HG02588 (cell line): ENCODE data around the gene CENPO.
"Not testable (repeated sequence)": the region's sequence is repeated elsewhere in the genome, so short reads cannot be mapped to it uniquely, and the experiment has no call there.

Source experiments
- ATAC-seq: cut with Tn5 transposase; IDR thresholded peaks from one replicate; pipeline ENCODE4 v1.9.1; 2021; ENCODE audit warnings: mild to moderate bottlenecking, moderate library complexity; ENCODE audit not compliant: unreplicated experiment

The CENPO gene

DNA sequence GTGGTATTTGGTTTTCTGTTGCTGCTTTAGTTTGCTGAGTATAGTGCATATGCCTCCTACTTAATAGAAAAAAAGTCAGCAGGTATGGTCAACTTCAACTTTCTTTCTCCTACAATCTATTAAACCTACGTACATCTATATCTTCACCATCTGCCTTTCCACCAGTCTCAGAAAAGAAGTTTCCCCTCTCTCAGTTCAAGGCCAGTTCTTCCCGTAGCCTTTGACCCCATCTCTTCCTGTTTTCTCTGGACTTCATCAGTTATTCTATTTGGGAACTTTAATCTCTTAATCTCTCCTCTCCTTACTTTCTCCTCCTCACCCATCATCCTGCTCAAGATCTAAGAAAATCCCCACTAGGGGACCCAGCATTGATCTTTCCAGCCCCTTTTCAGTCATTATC, 5.7 kb upstream of the CENPO start:
- no peak for ATAC-seq

DNA sequence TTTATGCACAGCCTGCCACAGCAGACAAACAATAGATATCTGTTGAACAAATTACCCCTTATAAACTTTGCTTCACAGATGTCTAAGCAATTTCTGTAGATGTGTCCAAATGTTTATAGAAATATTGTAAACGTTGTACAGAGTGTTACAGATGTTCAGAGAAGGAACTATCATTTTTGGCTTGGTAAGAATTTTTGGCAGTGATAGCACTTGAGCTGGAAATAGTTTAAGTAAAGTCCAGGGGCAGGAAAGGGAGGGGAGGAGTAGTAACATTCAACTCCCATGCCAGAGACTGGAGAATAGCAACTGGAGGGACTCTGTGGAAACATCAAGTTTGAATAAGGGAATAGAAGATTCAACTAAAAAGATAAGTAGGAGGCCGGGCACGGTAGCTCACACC, 4.4 kb upstream of the CENPO start:
- ATAC-seq: no peak

DNA sequence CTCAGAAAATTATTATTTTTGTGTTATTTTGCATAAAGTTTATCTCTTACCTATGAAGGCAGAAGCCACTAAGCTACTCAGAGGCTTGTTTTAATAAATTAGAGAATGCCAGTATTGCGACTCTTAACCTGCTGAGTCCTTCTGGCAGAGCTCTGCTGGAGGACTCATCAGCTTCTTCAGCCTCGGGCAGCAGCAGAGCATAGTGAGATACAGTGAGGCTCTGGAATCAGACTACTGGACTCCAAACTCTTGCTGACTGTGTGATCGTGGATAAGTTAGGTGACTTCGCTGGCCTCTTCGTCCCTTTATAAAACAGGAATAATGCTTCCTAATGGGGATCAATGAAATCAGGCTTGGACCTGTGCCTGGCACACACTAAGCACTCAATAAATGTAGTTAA, 1.8 kb upstream of the CENPO start:
- no peak for ATAC-seq

DNA sequence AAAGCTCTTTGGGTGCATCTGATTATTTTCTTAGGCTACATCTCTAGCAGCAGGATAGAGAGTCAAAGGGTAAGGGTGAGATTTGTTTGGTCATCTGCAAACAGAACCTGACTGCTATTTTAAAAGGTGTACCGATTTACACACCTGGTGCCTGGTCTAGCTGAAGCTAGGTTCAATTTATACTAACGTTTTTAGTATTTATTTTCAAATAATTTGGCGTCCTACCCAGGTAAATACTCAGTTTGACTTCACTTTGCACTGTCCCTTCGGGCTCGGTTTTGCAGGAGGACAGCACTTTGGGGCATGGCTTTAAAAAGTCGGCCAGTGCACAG, 717 bp upstream of the CENPO start:
- ATAC-seq: no peak

DNA sequence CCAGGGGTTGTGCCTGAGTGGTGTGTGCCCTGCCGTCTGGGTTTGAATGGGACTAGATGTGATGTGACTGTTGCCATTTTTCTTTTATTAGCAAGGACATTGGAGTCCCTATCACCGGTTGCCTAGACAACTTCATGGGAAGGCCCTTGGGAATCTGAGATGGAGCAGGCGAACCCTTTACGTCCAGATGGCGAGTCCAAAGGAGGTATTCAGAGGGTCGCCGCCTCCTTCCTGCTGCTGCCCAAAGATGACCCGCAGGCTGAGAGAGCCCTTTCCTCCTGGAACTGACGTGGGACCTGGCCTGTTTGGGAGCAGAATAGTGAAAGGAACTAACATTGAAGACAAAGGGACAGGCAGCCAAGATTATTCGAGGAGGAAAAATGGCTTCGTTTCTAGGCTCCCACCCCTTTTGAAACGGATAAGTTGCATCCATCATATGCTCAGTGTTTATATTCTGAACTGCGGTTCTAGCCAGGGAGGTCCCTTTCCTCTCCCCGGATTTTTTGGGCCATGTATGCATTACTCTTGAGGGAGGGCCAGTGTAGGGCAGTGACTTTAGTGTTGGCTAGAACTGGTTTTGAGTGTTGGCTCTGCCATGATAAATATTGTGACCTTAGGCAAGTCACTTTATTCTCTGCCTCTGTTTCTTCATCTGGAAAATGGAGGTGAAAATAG, 673 bp downstream of the CENPO start:
- no peak for ATAC-seq

DNA sequence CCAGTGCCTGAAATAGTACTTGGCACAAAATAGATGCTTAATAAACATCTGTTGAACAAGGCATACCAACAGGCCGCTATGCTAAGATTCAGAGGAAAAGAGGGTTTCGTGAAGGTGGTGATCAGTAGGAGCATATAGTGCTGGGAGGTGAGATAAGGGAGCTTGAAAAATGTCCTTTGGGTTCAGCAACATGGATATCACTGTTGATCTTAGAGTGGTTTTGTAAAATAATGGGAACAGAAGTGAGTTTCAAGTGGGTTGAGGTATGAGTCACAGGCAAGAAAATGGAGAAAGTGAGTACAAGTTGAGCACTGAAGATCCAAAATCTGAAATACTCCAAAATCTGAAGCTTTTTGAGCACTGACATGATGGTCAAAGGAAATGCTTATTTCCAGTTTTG, 4.4 kb downstream of the CENPO start:
- no peak for ATAC-seq

DNA sequence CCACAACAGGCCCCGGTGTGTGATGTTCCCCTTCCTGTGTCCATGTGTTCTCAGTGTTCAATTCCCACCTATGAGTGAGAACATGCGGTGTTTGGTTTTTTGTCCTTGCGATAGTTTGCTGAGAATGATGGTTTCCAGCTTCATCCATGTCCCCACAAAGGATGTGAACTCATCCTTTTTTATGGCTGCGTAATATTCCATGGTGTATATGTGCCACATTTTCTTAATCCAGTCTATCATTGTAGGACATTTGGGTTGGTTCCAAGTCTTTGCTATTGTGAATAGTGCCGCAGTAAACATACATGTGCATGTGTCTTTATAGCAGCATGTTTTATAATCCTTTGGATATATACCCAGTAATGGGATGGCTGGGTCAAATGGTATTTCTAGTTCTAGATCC, 7.3 kb downstream of the CENPO start:
- not testable (repeated sequence) for ATAC-seq

DNA sequence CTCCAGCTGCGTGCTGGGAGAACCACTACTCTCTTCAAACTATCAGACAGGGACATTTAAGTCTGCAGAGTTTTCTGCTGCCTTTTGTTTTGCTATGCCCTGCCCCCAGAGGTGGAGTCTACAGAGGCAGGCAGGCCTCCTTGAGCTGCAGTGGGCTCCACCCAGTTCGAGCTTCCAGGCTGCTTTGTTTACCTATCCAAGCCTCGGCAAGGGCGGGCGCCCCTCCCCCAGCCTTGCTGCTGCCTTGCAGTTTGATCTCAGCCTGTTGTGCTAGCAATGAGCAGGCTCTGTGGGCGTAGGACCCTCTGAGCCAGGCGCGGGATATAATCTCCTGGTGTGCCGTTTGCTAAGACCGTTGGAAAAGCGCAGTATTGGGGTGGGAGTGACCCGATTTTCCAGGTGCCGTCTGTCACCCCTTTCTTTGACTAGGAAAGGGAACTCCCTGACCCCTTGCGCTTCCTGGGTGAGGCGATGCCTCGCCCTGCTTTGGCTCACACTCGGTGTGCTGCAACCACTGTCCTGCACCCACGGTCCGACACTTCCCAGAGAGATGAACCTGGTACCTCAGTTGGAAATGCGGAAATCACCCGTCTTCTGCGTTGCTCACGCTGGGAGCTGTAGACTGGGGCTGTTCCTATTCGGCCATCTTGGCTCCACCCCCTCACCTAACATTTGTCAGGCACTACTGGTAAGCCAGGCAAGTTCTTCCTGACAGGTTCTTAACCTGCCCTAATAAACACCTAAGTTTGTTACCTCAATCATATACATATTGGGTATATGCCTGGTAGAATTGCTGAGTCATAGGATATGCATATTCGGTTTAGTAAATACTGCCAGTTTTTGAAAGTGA, 12.8 kb downstream of the CENPO start:
- not testable (repeated sequence) for ATAC-seq

DNA sequence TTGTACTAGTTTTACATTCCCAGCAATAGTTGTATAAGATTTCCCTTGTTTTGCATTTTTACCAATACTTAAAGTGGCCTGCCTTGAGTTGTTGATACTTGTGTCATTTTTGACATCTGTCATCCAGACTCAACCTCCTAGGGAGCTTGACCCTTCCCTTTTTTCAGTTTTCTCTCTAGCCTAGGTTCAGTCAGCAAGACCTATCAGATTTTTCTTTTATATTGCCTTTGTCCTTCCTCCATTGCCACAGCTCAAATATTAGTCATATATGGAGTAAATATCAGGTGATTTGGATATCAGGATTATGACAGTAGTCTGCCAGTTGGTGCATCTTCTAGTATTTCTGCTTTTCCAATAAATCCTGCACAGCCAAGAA, 13.4 kb downstream of the CENPO start:
- no peak for ATAC-seq

DNA sequence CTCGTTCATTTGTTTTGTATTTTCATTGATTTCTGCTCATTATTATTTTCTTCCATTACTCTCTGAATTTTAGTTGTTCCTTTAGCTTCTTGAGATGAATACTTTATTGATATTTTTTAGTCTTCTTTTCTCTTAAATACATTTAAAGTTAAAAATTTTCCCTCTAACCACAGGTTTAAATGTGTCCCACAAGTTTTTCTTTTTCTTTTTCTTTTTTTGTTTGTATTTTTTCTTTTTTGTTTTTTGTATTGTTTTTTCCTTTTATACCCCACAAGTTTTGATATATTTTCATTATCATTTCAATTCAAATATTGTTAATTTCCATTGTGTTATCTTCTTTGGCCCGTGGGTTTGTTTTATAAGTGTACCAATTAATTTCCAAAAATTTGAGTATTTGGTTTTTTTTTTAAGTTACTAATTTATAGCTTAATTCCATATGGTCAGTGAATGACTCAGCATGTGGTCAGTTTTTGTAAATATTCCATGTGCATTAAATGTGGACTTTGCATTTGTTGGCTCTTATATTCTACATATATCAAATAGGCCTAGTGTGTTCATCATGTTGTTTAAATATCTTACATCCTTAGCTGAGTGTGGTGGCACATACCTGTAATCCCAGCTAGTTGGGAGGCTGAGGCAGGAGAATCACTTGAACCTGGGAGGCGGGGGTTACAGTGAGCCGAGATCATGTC, 16.2 kb downstream of the CENPO start:
- no peak for ATAC-seq

DNA sequence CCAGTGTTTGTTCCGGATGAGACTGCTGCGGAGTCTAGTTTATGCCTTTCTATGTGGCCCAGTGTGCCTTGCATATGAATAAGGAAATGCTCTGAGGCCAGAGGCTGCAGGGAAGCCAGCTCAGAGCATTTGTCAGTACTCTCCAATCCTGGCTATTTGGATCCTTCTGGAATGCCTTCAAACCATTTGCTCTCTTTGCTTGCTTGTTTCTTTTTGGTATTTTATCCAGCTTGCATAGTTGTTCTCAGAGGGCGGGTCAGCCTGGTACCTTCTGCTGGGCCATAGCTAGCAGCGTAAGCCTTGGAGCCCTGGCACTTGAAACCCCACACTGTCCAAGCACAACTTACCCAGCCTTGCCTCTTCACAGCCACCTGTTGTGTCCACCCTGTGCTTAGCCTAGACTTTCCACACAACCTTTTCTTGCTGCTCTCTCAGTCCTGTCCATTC, 20.5 kb downstream of the CENPO start:
- ATAC-seq: no peak

DNA sequence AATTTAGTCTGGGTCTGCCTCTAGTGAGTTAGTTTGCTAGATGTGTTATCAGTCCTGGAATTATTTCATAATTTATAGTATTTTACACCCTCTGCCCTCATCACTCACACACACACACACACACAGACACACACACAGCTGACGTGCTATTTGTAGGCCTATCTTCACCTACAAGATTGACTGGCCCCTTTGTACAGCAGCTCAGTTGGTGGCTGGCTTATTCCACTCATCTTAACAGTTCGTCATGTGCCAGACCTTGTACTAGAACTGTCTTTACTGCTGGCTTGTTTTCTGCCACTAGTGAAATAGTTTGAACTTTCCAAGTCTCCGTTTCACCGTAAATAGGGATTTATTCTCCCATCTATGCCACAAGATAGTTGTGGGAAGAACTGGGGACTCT, 21.3 kb downstream of the CENPO start:
- no peak for ATAC-seq

DNA sequence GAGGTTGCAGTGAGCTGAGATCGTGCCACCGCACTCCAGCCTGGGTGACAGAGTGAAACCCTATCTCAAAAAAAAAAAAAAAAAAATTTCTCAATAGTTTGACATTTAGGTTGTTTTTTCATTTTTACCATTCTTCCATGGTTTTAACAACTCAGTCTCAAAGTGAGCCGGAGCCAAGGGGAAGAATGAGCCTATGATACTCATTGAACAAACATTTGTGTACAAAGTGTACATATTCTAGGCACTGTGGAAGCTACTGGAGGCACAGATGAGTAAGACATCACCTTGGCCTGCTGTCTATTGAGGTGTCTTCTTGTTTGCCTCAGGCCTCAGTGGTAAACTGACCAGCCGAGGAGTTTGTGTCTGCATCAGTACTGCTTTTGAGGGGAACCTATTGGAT, 21.9 kb downstream of the CENPO start:
- no peak for ATAC-seq

DNA sequence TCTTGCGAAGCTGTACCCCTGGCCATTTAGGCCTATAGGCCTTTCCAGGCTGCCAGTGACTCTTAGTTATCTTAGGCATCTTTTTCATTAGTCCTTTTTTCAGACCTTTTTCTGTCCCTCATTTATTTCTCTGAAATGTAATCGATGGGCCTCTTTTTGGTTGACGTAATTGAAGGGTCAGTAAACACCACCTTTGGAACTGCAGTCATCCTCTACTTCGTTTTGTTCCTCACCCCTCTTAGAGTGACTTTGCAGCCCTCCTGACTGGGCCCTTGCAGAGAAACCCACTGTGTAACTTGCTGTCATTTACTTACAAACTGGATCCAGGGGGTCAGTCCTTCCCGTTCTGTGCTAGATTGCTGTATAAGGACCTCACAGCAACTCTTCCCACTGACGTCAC, 23.2 kb downstream of the CENPO start:
- no peak for ATAC-seq

DNA sequence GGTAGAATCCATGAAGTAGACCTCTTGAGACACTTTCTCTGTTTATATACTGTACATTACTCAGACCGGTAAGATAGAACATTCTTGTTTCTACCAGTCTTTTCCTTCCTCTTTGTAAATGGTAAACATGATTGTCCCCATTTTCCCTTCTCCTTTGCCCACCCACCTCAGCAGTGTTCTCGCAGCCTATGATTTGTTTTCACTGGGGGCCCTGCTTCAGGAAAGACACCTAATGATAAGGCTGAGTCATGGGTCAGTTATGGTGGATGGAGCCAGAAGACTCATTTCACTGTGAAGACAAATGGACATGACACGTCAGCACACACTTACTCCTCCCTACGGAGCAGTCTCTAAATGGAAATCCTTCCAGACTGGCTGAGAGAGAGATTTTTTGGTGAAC, 23.7 kb downstream of the CENPO start:
- no peak for ATAC-seq

DNA sequence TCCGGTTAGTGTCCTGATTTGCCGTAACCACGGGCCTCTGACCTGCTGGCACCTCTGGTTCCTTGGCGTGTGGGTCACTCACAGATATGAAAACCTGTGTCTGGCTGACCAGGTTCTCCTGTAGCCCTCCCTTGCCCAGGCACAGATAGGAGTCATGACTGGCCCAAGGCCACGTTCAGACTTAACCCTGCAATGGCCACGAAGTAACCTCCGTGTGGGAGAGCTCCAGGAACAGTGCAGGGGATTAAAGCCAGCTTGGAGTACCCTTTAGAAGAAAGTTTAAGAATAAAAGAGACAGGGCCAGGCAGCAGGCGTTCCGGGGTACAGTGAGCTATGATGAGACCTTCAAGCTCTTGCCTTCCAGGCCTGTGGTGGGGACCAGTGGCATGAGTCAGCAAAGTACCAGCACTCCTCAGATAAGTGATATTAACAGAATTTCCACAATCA, 25.5 kb downstream of the CENPO start:
- no peak for ATAC-seq

DNA sequence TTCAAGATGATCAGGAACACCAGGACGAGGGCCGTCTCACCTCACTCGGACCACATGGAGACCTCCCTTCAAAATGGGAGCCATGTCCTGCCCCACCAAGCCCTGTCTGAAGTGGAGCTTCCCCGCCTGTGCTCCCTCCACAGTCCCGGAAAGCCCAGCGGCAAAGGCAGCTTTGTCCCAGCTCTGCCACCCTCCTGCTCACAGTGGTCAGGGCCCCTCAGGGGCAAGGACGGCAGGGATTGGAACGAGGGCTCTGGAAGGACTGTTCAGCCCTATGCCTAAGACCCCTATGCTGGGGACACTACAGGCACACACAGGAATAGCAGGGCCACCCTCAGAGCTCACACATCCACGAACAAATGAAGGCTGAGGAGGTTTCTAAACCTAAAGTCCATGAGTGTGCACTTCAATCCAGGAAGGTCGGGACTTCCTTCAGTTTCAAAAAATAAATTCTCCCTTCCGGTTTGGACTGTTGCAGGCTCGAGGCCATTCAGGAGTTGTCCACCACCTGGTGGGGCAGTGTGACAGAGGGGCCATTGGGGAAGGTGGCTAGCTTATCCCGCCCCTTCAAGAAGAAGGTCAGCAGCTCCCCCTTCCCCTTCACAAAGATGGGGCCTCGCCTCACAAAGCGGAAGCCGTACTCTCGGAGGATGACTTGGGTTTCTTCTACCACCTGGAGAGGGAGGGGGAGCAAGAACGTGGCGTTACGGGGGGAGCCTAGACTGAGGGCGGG, 26.4 kb downstream of the CENPO start:
- ATAC-seq: no peak

DNA sequence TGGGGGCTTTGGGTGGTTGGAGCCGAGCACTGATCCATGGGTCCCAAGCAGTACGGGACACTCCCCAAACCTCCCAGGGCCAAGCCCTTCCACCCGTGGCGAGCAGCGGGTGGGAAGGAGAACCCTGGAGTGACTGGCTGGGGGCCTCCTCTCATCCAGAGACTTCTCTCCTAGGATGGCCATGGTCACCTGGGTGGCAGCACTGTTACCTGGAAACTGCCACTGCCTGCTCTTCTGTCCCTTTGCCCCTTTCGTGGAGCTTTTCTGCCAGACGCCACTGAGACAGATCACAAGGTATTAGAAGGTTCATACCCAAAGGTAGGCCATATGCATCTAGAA, 26.9 kb downstream of the CENPO start:
- no peak for ATAC-seq

DNA sequence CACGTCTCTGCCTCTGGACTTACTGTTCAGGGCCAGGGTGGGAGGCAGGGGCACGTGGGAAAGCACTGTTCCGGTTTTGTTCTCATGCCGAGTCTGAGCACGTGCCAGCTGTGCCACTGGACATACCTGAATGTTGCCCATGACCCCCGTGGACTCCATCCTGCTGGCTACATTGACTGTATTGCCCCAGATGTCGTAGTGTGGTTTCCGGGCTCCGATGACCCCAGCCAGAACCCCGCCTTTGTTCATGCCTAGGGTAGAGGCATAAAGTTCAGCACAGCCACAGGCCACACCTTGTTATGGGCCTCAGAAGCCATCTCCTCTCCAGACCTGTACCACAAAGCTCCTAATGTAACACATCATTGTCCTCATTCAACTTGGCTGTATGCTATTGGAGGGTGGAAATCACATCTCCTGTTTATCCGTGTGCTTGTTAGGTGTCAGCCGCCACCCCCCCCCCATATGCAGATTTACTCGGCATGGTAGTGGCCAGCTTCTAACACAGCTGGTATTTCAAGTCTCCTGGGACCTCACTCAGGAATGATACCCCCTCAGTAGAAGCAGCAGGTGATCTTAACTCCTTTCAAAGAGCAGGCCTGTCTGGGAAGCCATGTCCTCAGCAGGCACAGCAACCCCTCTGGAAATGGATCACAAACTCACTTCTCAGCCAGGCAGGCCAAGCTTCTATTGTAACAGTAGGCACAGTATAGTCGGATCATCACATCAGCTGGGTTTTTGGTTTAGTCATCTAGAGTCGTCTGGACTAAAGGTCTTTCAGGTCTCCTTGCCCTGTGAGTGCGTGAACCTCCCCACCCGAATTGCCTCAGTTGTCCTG, 27.6 kb downstream of the CENPO start:
- no peak for ATAC-seq

DNA sequence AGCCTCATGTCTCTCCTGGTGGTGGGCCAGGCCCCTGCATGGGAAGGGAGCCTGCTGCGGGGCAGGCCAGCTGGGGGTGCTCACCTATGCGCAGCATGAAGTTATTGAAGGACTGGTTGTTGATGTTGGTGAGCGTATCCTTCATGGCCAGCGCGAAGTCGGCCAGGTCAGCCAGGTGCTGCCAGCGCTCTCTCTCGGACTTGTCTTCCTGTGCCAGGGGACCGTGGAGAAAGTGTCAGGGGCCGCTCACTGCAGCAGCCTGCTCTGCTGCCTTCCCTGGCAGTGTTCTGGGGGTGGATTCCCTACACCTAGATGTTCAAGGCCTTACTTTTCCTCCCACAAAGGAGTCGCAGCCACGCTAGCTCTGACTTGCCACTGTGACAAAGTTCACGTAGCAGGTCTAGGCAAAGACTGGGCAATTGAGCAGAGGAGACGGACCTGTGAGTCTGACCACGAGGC, 28.2 kb downstream of the CENPO start:
- no peak for ATAC-seq
